ENCODE data around the gene ARMC7.
A peak's percentile ranks its signal among the peaks of the same experiment; 100 is the strongest.

The ARMC7 gene

DNA sequence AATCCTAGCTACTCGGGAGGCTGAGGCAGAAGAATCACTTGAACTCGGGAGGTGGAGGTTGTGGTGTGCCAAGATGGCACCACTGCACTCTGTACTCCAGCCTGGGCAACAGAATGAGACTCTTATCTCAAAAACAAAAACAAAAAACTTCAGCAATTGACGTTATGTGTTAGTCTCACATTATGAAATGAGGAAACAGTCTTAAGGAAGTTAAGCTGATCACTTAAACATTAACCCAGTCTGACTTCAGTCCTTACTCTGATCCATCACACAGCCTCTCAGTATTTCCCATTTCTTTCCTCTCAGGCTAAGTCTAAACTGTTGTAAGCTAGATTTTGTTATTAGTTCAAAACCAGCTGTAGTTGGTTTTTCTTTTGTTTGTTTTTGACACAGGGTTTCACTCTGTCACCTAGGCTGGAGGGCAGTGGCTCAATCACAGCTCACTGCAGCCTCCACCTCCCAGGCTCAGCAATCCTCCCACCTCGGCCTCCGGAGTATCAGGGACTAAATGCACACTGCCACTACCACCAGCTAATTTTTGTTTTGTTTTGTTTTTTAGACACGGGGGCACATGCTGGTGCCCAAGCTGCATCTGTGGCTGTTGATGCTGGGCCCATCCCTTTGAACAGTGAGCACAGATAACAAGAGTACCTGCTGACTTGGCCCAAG is 38.2 kb downstream of the ARMC7 start:
- no peak overlapping the region for H3K27ac ChIP-seq
- TF ChIP-seq, protein P1, sequence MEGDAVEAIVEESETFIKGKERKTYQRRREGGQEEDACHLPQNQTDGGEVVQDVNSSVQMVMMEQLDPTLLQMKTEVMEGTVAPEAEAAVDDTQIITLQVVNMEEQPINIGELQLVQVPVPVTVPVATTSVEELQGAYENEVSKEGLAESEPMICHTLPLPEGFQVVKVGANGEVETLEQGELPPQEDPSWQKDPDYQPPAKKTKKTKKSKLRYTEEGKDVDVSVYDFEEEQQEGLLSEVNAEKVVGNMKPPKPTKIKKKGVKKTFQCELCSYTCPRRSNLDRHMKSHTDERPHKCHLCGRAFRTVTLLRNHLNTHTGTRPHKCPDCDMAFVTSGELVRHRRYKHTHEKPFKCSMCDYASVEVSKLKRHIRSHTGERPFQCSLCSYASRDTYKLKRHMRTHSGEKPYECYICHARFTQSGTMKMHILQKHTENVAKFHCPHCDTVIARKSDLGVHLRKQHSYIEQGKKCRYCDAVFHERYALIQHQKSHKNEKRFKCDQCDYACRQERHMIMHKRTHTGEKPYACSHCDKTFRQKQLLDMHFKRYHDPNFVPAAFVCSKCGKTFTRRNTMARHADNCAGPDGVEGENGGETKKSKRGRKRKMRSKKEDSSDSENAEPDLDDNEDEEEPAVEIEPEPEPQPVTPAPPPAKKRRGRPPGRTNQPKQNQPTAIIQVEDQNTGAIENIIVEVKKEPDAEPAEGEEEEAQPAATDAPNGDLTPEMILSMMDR (conservative IDR thresholded peaks at IDR 0.05), result no peak

DNA sequence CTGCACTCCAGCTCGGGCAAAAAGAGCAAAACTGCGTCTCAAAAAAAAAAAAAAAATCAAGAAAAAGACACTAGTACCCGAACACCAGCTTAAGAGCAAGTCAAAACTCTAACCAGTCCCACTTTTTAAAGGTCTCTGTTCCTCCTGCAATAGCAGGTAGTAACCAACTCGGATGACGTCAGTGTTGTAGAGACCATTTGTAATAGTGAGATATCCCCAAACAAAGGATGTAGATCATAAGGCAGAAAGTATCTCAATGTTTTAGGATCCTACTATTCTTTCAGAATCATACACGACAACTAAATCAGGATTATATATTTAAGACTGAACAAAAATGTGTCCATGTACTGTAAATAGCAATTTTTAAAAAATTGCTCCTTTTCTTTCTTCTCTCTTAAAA is 42.2 kb downstream of the ARMC7 start:
- peak overlapping the region; percentile 81 for H3K27ac ChIP-seq
- TF ChIP-seq, protein P1 (conservative IDR thresholded peaks at IDR 0.05), result no peak

DNA sequence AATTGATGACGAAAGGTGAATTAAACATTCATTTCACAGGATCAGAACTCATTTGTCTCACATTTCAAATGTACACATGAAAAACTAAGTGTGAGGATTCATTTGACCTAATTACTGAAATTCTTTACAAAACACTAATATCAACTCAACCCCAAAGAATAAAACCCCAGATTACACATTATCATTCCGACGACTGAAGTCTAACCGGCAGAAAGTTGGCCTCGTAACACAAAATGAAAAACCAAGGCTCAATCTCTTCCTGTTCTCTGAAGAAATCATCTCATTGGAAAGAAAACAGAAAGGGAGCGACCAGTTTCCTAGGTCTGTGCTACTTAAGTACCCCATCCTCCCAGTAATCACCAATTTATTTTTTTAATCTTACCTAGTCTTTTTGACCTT is 42.8 kb downstream of the ARMC7 start:
- TF ChIP-seq, protein P1 (conservative IDR thresholded peaks at IDR 0.05), result no peak
- peak overlapping the region; percentile 81 for H3K27ac ChIP-seq

DNA sequence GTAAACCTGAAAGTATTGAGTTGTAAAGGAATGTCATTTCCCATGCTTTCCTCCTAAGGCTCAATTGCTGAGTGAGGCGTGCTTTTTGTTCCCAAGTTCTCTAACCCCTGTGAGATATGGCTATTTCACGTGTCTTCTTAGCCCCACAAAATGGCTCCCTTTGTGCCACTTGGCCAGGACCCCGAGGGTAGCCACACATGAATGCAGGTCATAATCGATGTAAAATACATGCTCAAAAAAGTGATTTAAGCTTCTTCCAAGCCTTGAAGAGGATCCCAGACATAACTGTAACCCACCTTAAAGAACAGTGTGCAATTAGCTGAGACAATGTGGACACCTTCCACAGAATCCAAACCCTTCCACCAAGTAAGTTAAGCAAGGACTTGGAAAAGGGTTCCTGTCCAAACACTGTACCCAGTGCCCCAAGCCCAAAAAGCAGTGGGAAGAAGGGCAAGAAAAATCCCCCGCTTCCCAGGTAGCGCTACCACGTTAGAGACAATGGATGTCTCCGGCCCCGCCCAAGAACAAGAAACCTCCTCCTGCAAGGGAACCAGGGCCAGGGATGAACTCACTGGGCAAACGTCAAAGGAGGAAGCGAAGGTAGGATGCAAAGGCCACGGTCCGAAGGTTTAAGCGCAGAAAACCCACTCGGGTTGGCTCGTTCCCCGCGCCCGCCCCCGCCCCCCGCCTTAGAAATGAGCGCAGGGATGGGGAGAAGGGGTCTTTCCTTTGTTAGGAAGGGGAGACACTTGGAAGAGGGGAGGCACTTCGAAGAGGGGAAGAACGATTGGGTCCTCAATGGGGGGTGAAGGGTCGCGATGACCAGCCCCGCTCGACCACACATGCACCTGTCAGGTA is 43.4 kb downstream of the ARMC7 start:
- peak overlapping the region; percentile 81 for H3K27ac ChIP-seq
- TF ChIP-seq, protein P1 (conservative IDR thresholded peaks at IDR 0.05), result no peak

DNA sequence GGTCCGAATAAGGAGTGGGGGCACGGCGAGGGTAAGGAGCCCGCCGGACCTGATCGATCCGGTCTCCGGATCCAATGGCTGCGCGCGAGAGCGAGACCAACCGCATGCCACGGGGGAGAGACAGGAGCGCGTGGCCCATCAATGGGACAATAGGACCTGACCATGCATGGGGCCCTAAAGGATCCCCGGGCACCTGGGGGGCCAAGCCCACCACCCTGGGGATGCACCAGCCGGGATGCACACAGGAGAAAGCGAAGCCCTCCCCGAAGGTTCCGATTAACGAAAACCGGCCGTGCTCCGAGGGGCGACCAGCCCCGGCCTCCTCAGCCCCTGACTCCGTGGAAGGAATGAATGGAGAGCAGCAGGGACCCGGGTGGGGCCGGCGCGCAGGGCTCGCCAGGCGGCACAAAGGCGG is 44.0 kb downstream of the ARMC7 start:
- peak overlapping the region; percentile 81 for H3K27ac ChIP-seq

DNA sequence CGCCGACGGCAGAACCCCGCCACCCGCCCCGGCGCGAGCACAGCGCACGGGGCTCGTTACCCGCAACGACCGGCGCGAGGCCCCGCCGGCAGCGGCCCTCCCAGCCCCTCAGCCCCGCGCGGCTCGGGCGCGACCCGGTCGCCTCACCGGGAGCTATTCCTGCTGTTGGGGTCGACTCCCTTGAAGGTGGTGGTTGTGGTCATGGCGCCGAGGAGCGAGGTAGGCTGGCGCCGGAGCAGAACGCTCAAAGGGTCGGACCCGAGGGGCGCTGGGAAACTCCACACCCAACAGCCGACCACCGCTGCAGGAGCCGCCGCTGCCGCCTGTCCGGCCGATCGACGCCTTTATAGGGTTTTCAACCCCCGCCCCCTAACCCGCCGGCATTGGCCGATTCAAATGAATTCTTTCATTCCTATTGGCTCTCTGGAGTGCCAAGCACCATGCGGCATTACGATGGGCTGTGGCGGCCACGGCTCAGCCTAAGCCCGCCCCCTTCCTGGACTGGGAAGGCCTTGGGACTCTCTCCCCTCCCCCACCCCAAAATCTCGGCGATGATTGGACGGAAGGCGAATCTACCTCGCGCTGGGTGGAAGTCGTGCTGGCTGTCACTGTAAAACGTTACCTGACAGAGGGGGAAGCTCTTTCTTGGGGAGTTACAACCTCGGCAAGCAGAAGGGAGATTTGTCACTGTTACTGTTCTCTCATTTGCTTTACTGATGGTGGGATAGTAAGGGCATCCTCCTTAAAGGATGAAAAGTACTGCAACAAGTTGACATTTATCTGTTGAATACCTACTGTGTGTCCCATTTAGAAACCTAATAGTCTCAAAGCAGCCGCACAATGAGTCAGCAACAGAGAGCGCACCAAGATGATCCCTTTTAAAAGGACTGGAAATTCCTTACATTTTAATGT is 44.7 kb downstream of the ARMC7 start, which contains the start of gene JPT1:
JPT1 (minus strand) TSS at position 318 of the 912 bp plus-strand sequence; CDS start at position 203, 115 bp downstream.
- TF ChIP-seq, protein P1 (conservative IDR thresholded peaks at IDR 0.05), result no peak
- peak within 1 kb of the TSS; percentile 81 for H3K27ac ChIP-seq

More for the DNA sequence above, 44.0 kb downstream of the ARMC7 start:
- TF ChIP-seq, protein P1 (conservative IDR thresholded peaks at IDR 0.05), result no peak

All from VCaP (cell line).